Epithelial cell of prostate (primary cell): ENCODE data around the gene RIMS1.

Experiments used
- DNase-seq: peaks from one replicate; pipeline ENCODE4 v3.0.0-alpha.2; 2011; ENCODE audit warnings: low read depth, low spot score
- H3K27ac ChIP-seq: fragments of 450-650 bp; 2 replicates; pipeline ENCODE4 v1.5.1; 2017; ENCODE audit warnings: mild to moderate bottlenecking

The RIMS1 gene

GRCh38 chr6:72216222-72217068 is 330.1 kb downstream of the RIMS1 start:
- DNase-seq, result no peak
- no peak overlapping the region for H3K27ac ChIP-seq

- no peak for DNase-seq
- no peak overlapping the region for H3K27ac ChIP-seq
These were observed 331.3 kb downstream of the RIMS1 start for GRCh38 chr6:72217626-72218025.

GRCh38 chr6:72218125-72218524 is 331.8 kb downstream of the RIMS1 start:
- H3K27ac ChIP-seq, result no peak overlapping the region

GRCh38 chr6:72219536-72219935 is 333.2 kb downstream of the RIMS1 start:
- no peak for DNase-seq
- no peak overlapping the region for H3K27ac ChIP-seq

More at GRCh38 chr6:72218125-72218524, 331.8 kb downstream of the RIMS1 start:
- no peak for DNase-seq

GRCh38 chr6:72238021-72238420 is 351.7 kb downstream of the RIMS1 start:
- DNase-seq, result no peak

GRCh38 chr6:72238900-72239299 is 352.6 kb downstream of the RIMS1 start:
- H3K27ac ChIP-seq, result no peak overlapping the region
- DNase-seq, result no peak

More at GRCh38 chr6:72238021-72238420, 351.7 kb downstream of the RIMS1 start:
- H3K27ac ChIP-seq, result no peak overlapping the region

- no peak overlapping the region for H3K27ac ChIP-seq
- no peak for DNase-seq
These were observed 359.2 kb downstream of the RIMS1 start for GRCh38 chr6:72245565-72245964.

GRCh38 chr6:72246926-72247325 is 360.6 kb downstream of the RIMS1 start:
- DNase-seq, result no peak
- no peak overlapping the region for H3K27ac ChIP-seq

GRCh38 chr6:72248621-72249020 is 362.3 kb downstream of the RIMS1 start:
- H3K27ac ChIP-seq, result no peak overlapping the region
- no peak for DNase-seq

- H3K27ac ChIP-seq, result no peak overlapping the region
- DNase-seq, result no peak
These were observed 364.3 kb downstream of the RIMS1 start for GRCh38 chr6:72250664-72251063.

GRCh38 chr6:72260489-72260888 is 374.1 kb downstream of the RIMS1 start:
- no peak overlapping the region for H3K27ac ChIP-seq
- DNase-seq, result no peak

- H3K27ac ChIP-seq, result no peak overlapping the region
- DNase-seq, result no peak
These were observed 375.2 kb downstream of the RIMS1 start for GRCh38 chr6:72261554-72261953.

GRCh38 chr6:72262254-72262653 is 375.9 kb downstream of the RIMS1 start:
- no peak overlapping the region for H3K27ac ChIP-seq
- no peak for DNase-seq

GRCh38 chr6:72267470-72267869 is 381.1 kb downstream of the RIMS1 start:
- DNase-seq, result no peak
- no peak overlapping the region for H3K27ac ChIP-seq

- DNase-seq, result no peak
These were observed 385.2 kb downstream of the RIMS1 start for GRCh38 chr6:72271531-72271930.

GRCh38 chr6:72272958-72273357 is 386.6 kb downstream of the RIMS1 start:
- no peak overlapping the region for H3K27ac ChIP-seq
- no peak for DNase-seq

More at GRCh38 chr6:72271531-72271930, 385.2 kb downstream of the RIMS1 start:
- H3K27ac ChIP-seq, result no peak overlapping the region

- H3K27ac ChIP-seq, result no peak overlapping the region
- no peak for DNase-seq
These were observed 389.5 kb downstream of the RIMS1 start for GRCh38 chr6:72275888-72276287.

GRCh38 chr6:72282201-72282600 is 395.9 kb downstream of the RIMS1 start:
- H3K27ac ChIP-seq, result no peak overlapping the region
- DNase-seq, result no peak

- H3K27ac ChIP-seq, result no peak overlapping the region
- DNase-seq, result no peak
These were observed 397.2 kb downstream of the RIMS1 start for GRCh38 chr6:72283571-72283970.

- no peak overlapping the region for H3K27ac ChIP-seq
- DNase-seq, result no peak
These were observed 400.6 kb downstream of the RIMS1 start for GRCh38 chr6:72286911-72287311.

- no peak for DNase-seq
- no peak overlapping the region for H3K27ac ChIP-seq
These were observed 401.5 kb downstream of the RIMS1 start for GRCh38 chr6:72287801-72288200.

- no peak for DNase-seq
- H3K27ac ChIP-seq, result no peak overlapping the region
These were observed 402.2 kb downstream of the RIMS1 start for GRCh38 chr6:72288592-72288991.
